Activated naive CD8-positive, alpha-beta T cell treated with anti-CD3 and anti-CD28 coated beads, Interleukin-2, amount 10 ng/mL, durations not matched to agents 7 days and 5 days (primary cell): ENCODE results near the gene TMOD2. TPM values are rescaled to one million over a fixed set of nuclear protein-coding genes. Genes with fewer than 3 reads are reported as not detected.

Experiments
- ATAC-seq: fragments of 150-1000 bp; cut with Tn5 transposase; one replicate; pipeline ENCODE4 v1.10.0; 2021; ENCODE audit warnings: low read depth, moderate library complexity
- POLR2A ChIA-PET: fragments of 350-600 bp; sonication (Branson Sonifier 250); formaldehyde crosslinking; loops from one replicate; lab custom pipeline; 2021; ENCODE audit warnings: antibody characterized with exemption; lab: Charles Lee
- DNase-seq: peaks from one replicate; pipeline ENCODE4 v3.0.0; 2021
- H3K27ac Mint-ChIP-seq: one replicate; pipeline ENCODE4 v1.8.0; 2022; ENCODE audit warnings: mild to moderate bottlenecking, mixed read lengths
- H3K27me3 Mint-ChIP-seq: one replicate; pipeline ENCODE4 v1.8.0; 2022; ENCODE audit warnings: mild to moderate bottlenecking, moderate library complexity, mixed read lengths
- H3K36me3 Mint-ChIP-seq: one replicate; pipeline ENCODE4 v1.8.0; 2021; ENCODE audit warnings: mild to moderate bottlenecking, mixed read lengths
- H3K4me1 Mint-ChIP-seq: one replicate; pipeline ENCODE4 v1.8.0; 2021; ENCODE audit warnings: mixed read lengths
- H3K4me3 Mint-ChIP-seq: one replicate; pipeline ENCODE4 v1.8.0; 2022; ENCODE audit warnings: mild to moderate bottlenecking, moderate library complexity, mixed read lengths
- H3K9me3 Mint-ChIP-seq: one replicate; pipeline ENCODE4 v1.8.0; 2021; ENCODE audit warnings: mixed read lengths
- total RNA-seq, 2 experiments: library from RNA; stranded (reverse); gene quantifications; one replicate each; pipeline ENCODE4 v1.2.3, GENCODE V29; 2021

TMOD2 gene
- total RNA-seq, 2 experiments from 2014 or later: 14.7 to 16.0 TPM

DNA sequence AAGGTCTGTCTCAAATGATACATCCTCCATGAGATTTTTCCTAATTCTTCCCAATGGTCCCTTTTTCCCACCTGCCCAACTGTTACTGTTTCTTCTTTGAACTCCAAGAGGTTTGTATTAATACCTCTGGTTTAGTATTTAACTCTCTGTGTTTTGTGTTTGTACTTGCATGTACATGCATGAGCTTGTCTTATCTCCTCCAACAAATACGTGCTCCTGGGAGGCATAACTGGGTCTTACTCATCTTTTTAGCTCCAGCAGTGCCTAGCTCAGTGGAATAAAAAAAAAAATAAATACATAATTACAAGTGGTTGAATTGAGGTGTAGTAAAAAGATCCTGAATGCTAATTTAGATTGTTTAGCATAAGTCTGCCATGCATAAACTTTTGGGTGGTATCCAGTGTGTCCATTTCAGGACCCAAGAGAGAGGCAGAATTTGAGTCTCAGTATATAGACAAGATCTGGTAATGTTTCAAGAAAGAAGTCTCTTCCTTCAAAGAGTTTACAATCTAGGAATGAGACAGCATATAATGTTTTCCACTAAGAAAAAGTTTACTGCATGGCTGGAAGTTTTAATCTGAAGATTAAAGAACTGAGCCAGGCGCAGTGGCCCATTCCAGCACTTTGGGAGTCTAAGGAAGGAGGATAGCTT is 12.2 kb upstream of the TMOD2 start:
- ATAC-seq: no peak
- Mint-ChIP-seq H3K36me3 (no peaks in the 10 kb centered on the region), H3K27me3 (no peaks in the 10 kb centered on the region), H3K27ac (no peak overlapping the region), H3K4me3 (no peak overlapping the region), H3K4me1 (peaks cover 24% of the 10 kb centered on the region), H3K9me3 (no peaks in the 10 kb centered on the region)
- POLR2A ChIA-PET: interaction anchor here (0.5 to 2.9 kb wide), 2 partner anchors 12 to 342 kb away, joined by 6 to 21 read pairs; partner anchors contain the start of gene TMOD2
- no peak for DNase-seq

DNA sequence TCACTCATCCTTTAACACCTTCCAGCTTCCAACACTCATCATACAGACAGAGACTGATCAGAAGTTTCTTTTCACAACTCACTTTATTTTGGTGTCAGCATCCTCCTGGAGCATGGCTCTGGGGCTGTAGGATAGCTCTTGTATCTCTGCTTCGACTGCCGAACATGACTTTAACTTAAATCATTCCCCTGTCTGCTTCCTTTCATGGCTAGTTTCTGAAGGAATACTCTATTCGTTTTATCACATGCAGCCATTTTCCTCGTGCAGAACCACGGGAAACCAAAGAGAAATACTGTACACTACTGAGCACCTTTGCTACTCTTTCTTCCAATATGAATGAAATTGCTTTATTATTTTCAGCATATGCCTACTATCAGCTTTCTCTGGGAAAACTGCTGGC is 2.1 kb upstream of the TMOD2 start:
- Mint-ChIP-seq H3K4me3 (no peak overlapping the region), H3K9me3 (peaks cover 4% of the 10 kb centered on the region), H3K36me3 (peaks cover 7% of the 10 kb centered on the region), H3K4me1 (peaks cover 24% of the 10 kb centered on the region), H3K27me3 (peaks cover 10% of the 10 kb centered on the region), H3K27ac (no peak overlapping the region)
- DNase-seq: no peak
- no peak for ATAC-seq
- POLR2A ChIA-PET: no interaction called here

DNA sequence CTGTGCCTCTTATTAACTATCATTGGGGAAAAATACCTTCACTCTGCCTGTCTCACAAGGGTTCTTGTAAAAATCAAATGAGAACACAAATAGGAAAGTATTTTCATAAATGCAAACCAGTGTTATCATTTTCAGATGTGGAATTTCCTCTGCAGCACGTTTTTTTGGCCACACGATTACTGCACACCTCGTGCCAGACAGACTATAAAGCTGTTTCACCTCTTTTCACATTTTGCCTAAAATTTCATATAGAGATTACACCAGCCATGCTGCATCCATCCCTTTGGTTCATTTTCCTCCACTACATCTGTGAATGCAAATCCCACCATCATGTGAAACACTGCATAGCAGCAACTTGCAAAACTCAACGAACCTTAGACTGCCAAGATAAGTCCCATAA is 1.2 kb upstream of the TMOD2 start:
- DNase-seq (no peak), ATAC-seq (no peak)
- Mint-ChIP-seq H3K36me3 (peaks cover 7% of the 10 kb centered on the region), H3K27me3 (peaks cover 8% of the 10 kb centered on the region), H3K4me1 (peaks cover 32% of the 10 kb centered on the region), H3K4me3 (peak overlapping the region; percentile 35), H3K9me3 (peaks cover 4% of the 10 kb centered on the region), H3K27ac (no peak overlapping the region)
- POLR2A ChIA-PET: interaction anchor here (3.0 kb wide), 1 partner anchor 13 kb away, joined by 21 read pairs; the partner anchor contains the start of gene LYSMD2

DNA sequence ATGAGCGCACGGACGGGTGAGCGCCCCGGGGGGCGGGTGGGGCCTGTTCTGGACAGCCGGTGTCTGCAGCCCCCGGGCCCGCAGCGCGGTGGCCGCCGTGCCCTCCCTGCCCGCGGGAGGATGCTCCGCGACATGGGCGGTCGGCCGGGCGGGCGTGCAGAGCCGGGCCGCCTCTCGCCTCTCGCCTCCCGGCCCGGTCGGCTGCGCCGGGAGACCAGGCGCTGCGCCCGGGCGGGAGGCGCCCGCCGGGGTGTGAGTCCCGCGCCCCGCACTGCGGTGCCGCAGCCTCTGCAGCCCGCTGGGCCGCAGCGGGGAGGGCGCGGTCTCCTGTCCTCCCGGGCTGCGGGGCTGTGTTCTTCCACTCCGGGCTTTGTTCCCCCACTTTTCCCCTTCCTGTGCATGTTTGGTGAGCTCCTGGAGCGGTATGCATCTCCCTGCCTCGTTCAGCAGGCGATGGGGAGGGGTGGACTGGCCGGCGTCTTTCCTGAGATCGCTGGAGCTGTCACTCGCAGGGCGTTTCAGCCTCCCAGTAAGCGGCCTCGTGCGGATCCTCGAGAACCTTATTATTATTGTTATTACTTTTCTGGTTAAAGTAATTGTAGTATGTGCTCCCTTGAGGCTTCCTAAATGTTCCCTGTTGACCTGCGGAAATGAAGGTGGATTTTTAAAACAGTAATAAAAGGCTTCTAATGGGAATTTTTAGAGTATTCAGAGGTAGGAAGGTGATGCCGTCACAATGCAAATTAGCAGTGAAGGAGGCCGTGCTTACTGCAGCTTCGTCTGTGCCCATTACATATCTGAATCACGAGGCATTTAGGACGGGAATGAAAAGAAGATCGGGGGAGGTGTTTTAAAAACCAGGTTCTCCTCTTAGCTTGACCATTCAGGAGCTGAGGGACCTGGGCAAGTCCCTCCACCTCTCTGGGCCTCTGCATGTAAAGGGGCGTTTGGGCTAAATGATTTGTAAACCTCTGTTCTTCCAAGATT is 593 bp downstream of the TMOD2 start:
- peaks cover 10% of the 10 kb centered on the region for H3K36me3 Mint-ChIP-seq
- peak overlapping the region; percentile 51 for H3K27ac Mint-ChIP-seq
- H3K4me1 Mint-ChIP-seq: peaks cover 38% of the 10 kb centered on the region
- DNase-seq (no peak), ATAC-seq (peak; percentile 55)
- peak overlapping the region; percentile 91 for H3K4me3 Mint-ChIP-seq
- peaks cover 4% of the 10 kb centered on the region for H3K9me3 Mint-ChIP-seq
- POLR2A ChIA-PET: interaction anchor here (3.0 kb wide), 1 partner anchor 14 kb away, joined by 21 read pairs; the partner anchor contains the start of gene LYSMD2
- H3K27me3 Mint-ChIP-seq: peaks cover 8% of the 10 kb centered on the region

DNA sequence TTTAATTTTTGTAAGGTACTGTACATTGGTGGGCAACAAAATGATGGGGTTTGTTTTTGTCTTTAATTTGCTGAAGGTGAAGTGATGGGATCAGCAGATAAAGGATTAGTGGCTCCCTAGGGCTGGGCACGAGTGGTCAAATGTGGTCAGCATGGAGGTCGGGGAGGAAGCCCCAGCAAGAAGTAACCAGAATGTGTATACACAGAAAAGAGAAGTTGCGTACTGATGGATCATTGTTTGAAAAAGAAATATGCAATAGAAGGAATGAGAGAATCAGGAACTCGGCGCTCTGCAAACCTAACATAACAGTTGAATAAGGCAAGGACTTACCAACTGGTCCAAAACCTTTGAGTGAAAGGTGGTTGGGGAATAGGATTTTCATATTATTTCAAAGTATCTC is 1.5 kb downstream of the TMOD2 start:
- Mint-ChIP-seq H3K4me3 (peak overlapping the region; percentile 83), H3K27me3 (peaks cover 8% of the 10 kb centered on the region), H3K27ac (no peak overlapping the region), H3K4me1 (peaks cover 38% of the 10 kb centered on the region), H3K36me3 (peaks cover 10% of the 10 kb centered on the region), H3K9me3 (peaks cover 4% of the 10 kb centered on the region)
- DNase-seq (no peak), ATAC-seq (no peak)
- POLR2A ChIA-PET: interaction anchor here (3.0 kb wide), 1 partner anchor 15 kb away, joined by 21 read pairs; the partner anchor contains the start of gene LYSMD2

DNA sequence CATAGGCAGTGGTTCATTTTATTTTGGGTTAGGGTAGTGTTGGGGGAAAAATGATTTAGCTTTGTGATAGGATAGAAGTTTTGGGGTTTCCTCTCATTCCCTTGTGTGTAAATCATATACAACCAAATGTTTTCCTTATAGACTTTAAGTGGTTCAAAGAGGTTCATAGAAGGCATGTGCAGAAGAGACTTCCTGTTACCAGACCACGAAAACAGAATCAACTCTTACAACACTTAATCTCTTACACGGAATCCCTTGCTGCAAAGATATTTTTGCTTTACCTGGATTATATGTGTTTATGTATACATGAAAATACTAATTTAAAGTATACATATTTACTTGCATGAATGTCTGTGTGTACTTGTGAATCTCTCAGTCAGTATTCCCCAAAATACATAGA is 2.9 kb downstream of the TMOD2 start:
- peaks cover 36% of the 10 kb centered on the region for H3K4me1 Mint-ChIP-seq
- ATAC-seq (no peak), DNase-seq (no peak)
- H3K4me3 Mint-ChIP-seq: no peak overlapping the region
- POLR2A ChIA-PET: interaction anchor here (0.6 kb wide), 1 partner anchor 175 kb away, joined by 3 read pairs; no protein-coding TSS in a partner anchor
- peaks cover 12% of the 10 kb centered on the region for H3K36me3 Mint-ChIP-seq
- H3K27me3 Mint-ChIP-seq: peaks cover 8% of the 10 kb centered on the region
- H3K27ac Mint-ChIP-seq: no peak overlapping the region
- H3K9me3 Mint-ChIP-seq: peaks cover 4% of the 10 kb centered on the region

DNA sequence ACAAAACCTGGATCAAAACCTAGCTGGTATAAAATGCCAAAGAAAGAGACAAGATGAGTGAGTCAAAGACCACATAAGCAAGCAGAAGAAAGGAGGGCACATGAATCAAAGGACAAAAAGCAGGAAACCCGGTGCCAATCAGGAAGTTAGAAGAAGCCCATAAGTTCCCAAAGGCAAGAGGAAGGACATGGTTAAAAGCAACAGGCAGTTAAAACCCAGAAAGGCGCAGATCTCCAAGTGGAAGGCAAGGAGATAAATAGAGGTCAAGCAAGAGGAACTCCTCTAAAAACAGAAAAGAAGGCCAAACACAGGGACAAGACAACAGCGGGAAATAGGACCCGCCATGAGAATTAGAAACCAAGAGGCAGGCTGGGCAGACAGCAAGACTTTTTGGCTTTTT is 4.4 kb downstream of the TMOD2 start:
- Mint-ChIP-seq H3K9me3 (peaks cover 4% of the 10 kb centered on the region), H3K27me3 (peaks cover 5% of the 10 kb centered on the region), H3K4me3 (no peak overlapping the region), H3K36me3 (peaks cover 15% of the 10 kb centered on the region), H3K27ac (no peak overlapping the region), H3K4me1 (peaks cover 32% of the 10 kb centered on the region)
- no peak for ATAC-seq
- POLR2A ChIA-PET: no interaction called here
- DNase-seq: no peak

DNA sequence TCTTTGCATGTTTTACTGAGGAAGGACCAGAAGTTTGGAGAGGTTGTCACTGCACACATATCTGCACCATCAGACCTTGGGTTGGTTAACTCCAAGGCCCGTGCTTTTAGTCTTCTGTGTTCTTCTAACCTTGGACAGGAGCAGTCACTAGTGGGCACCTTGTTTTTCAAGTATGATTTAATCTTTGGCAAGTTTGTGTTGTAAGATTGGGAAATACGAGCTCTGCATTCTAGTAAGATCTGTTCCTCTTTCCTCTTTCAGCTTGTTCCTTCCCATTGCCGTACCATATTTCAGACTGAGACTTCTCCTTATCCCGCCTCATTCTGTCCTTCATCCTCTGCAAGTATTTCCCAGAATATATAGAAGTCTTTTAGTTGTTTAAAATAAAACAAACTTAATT is 5.1 kb downstream of the TMOD2 start:
- peaks cover 15% of the 10 kb centered on the region for H3K36me3 Mint-ChIP-seq
- peaks cover 30% of the 10 kb centered on the region for H3K4me1 Mint-ChIP-seq
- ATAC-seq: no peak
- POLR2A ChIA-PET: no interaction called here
- H3K27me3 Mint-ChIP-seq: peaks cover 5% of the 10 kb centered on the region
- DNase-seq: no peak
- no peak overlapping the region for H3K4me3 Mint-ChIP-seq
- no peak overlapping the region for H3K27ac Mint-ChIP-seq
- H3K9me3 Mint-ChIP-seq: peaks cover 4% of the 10 kb centered on the region

DNA sequence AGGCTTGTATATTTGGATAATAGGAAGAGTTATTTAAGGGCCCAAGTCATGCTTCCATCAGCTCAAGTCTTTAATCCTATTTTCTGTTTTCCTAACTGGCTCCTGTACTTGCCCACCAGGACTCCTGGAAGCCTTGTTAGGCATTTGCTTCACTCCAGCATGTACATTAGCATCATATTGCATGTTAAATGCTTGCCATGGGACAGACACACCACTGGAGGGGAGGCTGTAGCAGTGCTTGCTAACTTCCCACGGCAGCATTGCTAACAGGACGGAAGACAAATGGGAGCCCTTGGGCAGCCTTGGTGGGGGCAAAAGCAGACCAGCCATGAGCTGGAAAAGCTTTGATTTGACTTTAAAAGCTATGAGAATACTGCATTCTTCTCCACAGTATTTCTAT is 6.1 kb downstream of the TMOD2 start:
- Mint-ChIP-seq H3K27me3 (peaks cover 5% of the 10 kb centered on the region), H3K4me1 (peaks cover 26% of the 10 kb centered on the region), H3K4me3 (no peak overlapping the region), H3K27ac (no peak overlapping the region), H3K9me3 (peaks cover 4% of the 10 kb centered on the region), H3K36me3 (peaks cover 15% of the 10 kb centered on the region)
- DNase-seq (no peak), ATAC-seq (no peak)
- POLR2A ChIA-PET: interaction anchor here (0.9 kb wide), 1 partner anchor 20 kb away, joined by 6 read pairs; the partner anchor contains the start of gene LYSMD2

DNA sequence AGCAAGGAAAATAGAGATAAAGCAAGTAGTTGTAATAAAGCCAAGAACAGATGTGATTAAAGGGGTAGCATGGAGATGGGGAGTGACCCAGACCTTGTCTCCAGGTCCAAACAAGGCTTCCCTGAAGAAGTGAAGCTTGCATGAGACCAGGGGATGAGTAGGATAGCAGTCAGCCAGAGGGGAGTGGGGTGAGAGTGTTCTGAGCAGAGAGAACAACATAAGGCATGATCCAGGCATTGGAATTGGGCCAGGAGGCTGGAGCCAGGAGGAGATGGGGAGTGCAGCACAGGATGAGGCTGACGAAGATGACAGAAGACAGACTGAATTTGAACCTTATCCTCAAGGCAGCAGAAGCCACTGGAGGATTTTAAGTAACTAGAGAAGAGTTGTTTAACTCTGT is 7.2 kb downstream of the TMOD2 start:
- Mint-ChIP-seq H3K9me3 (peaks cover 4% of the 10 kb centered on the region), H3K27ac (no peak overlapping the region), H3K27me3 (peaks cover under 1% of the 10 kb centered on the region), H3K36me3 (peaks cover 13% of the 10 kb centered on the region), H3K4me1 (peaks cover 19% of the 10 kb centered on the region), H3K4me3 (no peak overlapping the region)
- POLR2A ChIA-PET: no interaction called here
- DNase-seq (no peak), ATAC-seq (no peak)

DNA sequence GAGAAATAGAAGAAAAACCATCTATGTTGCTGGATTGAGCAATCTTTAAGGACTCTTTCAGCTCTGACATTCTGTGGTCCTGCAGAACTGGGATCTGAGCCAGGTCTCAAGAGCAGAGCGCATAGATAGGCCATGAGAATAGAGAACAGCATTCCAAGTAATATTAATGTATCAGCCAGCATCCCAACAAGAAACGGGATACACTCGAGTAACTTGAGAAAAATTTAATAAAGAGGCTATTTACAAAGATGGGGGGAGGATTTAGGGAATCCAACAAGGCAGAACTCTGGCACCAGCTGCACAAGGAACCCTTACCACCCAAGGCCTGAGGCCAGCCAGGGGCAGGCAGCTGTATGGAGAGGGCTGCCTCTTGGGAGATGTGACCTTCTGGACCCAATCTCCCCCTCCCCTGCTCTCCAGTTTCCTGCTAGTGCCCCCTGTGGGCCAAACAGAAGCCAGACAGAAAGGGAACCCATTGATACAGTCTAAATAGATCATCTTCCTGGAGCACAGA is 8.2 kb downstream of the TMOD2 start:
- Mint-ChIP-seq H3K4me3 (no peak overlapping the region), H3K9me3 (no peaks in the 10 kb centered on the region), H3K27ac (no peak overlapping the region), H3K27me3 (no peaks in the 10 kb centered on the region), H3K4me1 (peaks cover 11% of the 10 kb centered on the region), H3K36me3 (peaks cover 10% of the 10 kb centered on the region)
- no peak for DNase-seq
- POLR2A ChIA-PET: no interaction called here
- no peak for ATAC-seq

DNA sequence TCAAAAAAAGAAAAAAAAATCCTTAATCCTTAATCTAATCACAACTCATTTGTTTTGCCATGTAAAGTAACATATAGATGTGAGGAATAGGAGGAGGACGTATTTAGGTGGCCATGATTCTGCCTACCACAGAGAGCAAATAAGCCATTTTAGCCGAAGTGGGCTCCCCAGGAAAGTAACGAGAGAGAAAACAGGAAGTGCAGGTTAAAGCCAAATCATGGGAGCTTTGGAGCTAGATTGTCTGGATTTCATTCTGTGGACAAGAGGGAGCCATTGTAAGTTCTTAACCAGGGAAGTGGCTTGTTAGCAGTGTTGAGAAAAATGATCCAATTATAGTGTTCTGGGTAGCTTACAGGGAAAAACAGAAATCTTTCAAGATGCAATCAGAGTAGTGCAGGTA is 9.4 kb downstream of the TMOD2 start:
- no peak for ATAC-seq
- no peaks in the 10 kb centered on the region for H3K9me3 Mint-ChIP-seq
- H3K36me3 Mint-ChIP-seq: peaks cover 7% of the 10 kb centered on the region
- H3K4me3 Mint-ChIP-seq: no peak overlapping the region
- no peaks in the 10 kb centered on the region for H3K27me3 Mint-ChIP-seq
- peaks cover under 1% of the 10 kb centered on the region for H3K4me1 Mint-ChIP-seq
- POLR2A ChIA-PET: no interaction called here
- DNase-seq: no peak
- H3K27ac Mint-ChIP-seq: no peak overlapping the region

DNA sequence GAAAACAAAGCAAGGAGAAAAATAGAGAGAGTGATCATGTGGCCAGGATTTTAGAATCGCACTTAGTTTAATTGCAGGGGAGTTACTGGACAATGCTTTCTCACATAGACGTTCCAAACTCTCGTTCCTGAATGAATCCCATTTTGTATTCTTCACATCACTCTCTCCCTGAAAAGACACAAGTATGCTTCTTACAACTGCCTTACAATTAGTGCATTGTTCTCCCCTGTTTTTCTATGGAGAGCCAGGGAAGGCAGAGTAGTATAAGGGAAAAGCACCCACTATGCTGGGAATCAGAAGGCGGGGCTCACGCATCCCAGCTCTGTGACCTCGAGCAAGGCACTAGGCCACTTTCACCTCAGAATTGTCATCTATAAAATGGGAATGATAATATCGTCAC is 14.4 kb downstream of the TMOD2 start:
- Mint-ChIP-seq H3K4me1 (peaks cover 8% of the 10 kb centered on the region), H3K27ac (no peak overlapping the region), H3K9me3 (peaks cover 1% of the 10 kb centered on the region), H3K36me3 (peaks cover 24% of the 10 kb centered on the region), H3K27me3 (no peaks in the 10 kb centered on the region), H3K4me3 (no peak overlapping the region)
- POLR2A ChIA-PET: no interaction called here
- no peak for ATAC-seq
- DNase-seq: no peak
